H9 (cell line): ENCODE data around the gene LARP1. TPM values are rescaled to one million over a fixed set of nuclear protein-coding genes. Genes with fewer than 3 reads are reported as not detected.

ENCODE experiments used
- DNase-seq: peaks from one replicate; pipeline ENCODE4 v3.0.0-alpha.2; 2017
- H2AFZ ChIP-seq: one replicate; pipeline ENCODE4 v1.6.1; 2013; ENCODE audit warnings: mild to moderate bottlenecking, low read length, control low read depth, moderate library complexity
- H2AK5ac ChIP-seq: 2 replicates; pipeline ENCODE4 v1.6.1; 2013; ENCODE audit warnings: low read length, control low read depth, mixed read lengths; ENCODE audit not compliant: insufficient read length
- H2BK120ac ChIP-seq: one replicate; pipeline ENCODE4 v1.6.1; 2013; ENCODE audit warnings: low read depth, mild to moderate bottlenecking, low read length, control low read depth, inconsistent platforms; ENCODE audit not compliant: poor library complexity, severe bottlenecking
- H2BK12ac ChIP-seq: 2 replicates; pipeline ENCODE4 v1.6.1; 2013; ENCODE audit warnings: low read length, control low read depth, mixed read lengths, low read depth; ENCODE audit not compliant: insufficient read length
- H2BK15ac ChIP-seq: 2 replicates; pipeline ENCODE4 v1.6.1; 2013; ENCODE audit warnings: low read depth, low read length, control low read depth
- H2BK20ac ChIP-seq: one replicate; pipeline ENCODE4 v1.6.1; 2013; ENCODE audit warnings: low read depth, mild to moderate bottlenecking, low read length, control low read depth, inconsistent platforms; ENCODE audit not compliant: poor library complexity, severe bottlenecking
- H2BK5ac ChIP-seq: 2 replicates; pipeline ENCODE4 v1.6.1; 2013; ENCODE audit warnings: low read length, control low read depth, mixed read lengths; ENCODE audit not compliant: insufficient read length
- H3K14ac ChIP-seq: 2 replicates; pipeline ENCODE4 v1.6.1; 2013; ENCODE audit warnings: low read length, control low read depth; ENCODE audit not compliant: insufficient read depth
- H3K18ac ChIP-seq: 2 replicates; pipeline ENCODE4 v1.6.1; 2013; ENCODE audit warnings: low read depth, mild to moderate bottlenecking, mixed read lengths, low read length, control low read depth; ENCODE audit not compliant: insufficient read length
- H3K23ac ChIP-seq: 2 replicates; pipeline ENCODE4 v1.6.1; 2013; ENCODE audit warnings: low read length, control low read depth, mixed read lengths, low read depth; ENCODE audit not compliant: insufficient read length
- H3K23me2 ChIP-seq: 2 replicates; pipeline ENCODE4 v1.6.1; 2013; ENCODE audit warnings: low read depth, mild to moderate bottlenecking, mixed read lengths, low read length, control low read depth; ENCODE audit not compliant: insufficient read length, poor library complexity, severe bottlenecking
- H3K27ac ChIP-seq: 2 replicates; pipeline ENCODE4 v1.5.1; 2013; ENCODE audit warnings: low read length, control low read depth, mixed read lengths, low read depth; ENCODE audit not compliant: insufficient read length
- H3K27me3 ChIP-seq: 2 replicates; pipeline ENCODE4 v1.6.1; 2013; ENCODE audit warnings: low read length, control low read depth, inconsistent platforms; ENCODE audit not compliant: insufficient read depth
- H3K4ac ChIP-seq: 2 replicates; pipeline ENCODE4 v1.6.1; 2013; ENCODE audit warnings: low read depth, mild to moderate bottlenecking, control low read depth, inconsistent platforms, low read length, moderate library complexity
- H3K4me1 ChIP-seq: 2 replicates; pipeline ENCODE4 v1.6.1; 2013; ENCODE audit warnings: low read length, control low read depth, inconsistent platforms; ENCODE audit not compliant: insufficient read depth
- H3K4me2 ChIP-seq: 2 replicates; pipeline ENCODE4 v1.6.1; 2013; ENCODE audit warnings: low read length, control low read depth, mixed read lengths; ENCODE audit not compliant: insufficient read length, insufficient read depth
- H3K56ac ChIP-seq: 2 replicates; pipeline ENCODE4 v1.6.1; 2013; ENCODE audit warnings: low read depth, mild to moderate bottlenecking, mixed read lengths, low read length, control low read depth; ENCODE audit not compliant: insufficient read length
- H3K79me1 ChIP-seq: 2 replicates; pipeline ENCODE4 v1.6.1; 2013; ENCODE audit warnings: low read depth, mild to moderate bottlenecking, moderate library complexity, low read length, control low read depth, inconsistent platforms; ENCODE audit not compliant: insufficient read depth, poor library complexity, severe bottlenecking
- H3K79me2 ChIP-seq: 2 replicates; pipeline ENCODE4 v1.6.1; 2013; ENCODE audit warnings: low read length, control low read depth, inconsistent platforms; ENCODE audit not compliant: insufficient read depth
- H3K9ac ChIP-seq: 2 replicates; pipeline ENCODE4 v1.6.1; 2013; ENCODE audit warnings: low read length, control low read depth, mixed read lengths; ENCODE audit not compliant: insufficient read length; ENCODE audit errors: extremely low read depth
- H3K9me3 ChIP-seq: one replicate; pipeline ENCODE4 v1.6.1; 2013; ENCODE audit warnings: low read depth, low read length, inconsistent platforms; ENCODE audit not compliant: control insufficient read depth
- H3T11ph ChIP-seq: one replicate; pipeline ENCODE4 v1.6.1; 2013; ENCODE audit warnings: mild to moderate bottlenecking, low read length, control low read depth, inconsistent platforms
- H4K20me1 ChIP-seq: one replicate; pipeline ENCODE4 v1.6.1; 2013; ENCODE audit not compliant: control insufficient read depth, insufficient read length, insufficient read depth
- H4K5ac ChIP-seq: 2 replicates; pipeline ENCODE4 v1.6.1; 2013; ENCODE audit warnings: low read depth, mild to moderate bottlenecking, mixed read lengths, low read length, control low read depth; ENCODE audit not compliant: insufficient read length
- H4K8ac ChIP-seq: replicated peaks from 2 replicates; pipeline ENCODE4 v1.6.1; 2013; ENCODE audit warnings: low read length, control low read depth, mixed read lengths, low read depth; ENCODE audit not compliant: insufficient read length
- H4K91ac ChIP-seq: 2 replicates; pipeline ENCODE4 v1.6.1; 2013; ENCODE audit warnings: low read depth, mild to moderate bottlenecking, moderate library complexity, mixed read lengths, low read length, control low read depth; ENCODE audit not compliant: insufficient read length
- H3K27ac Mint-ChIP-seq, 3 experiments: 2 replicates in 2 of 3; 3 replicates in 1 of 3; pipeline ENCODE4 v1.8.0; 2020 to 2021; ENCODE audit warnings: mixed read lengths in 3 of 3, mild to moderate bottlenecking in 1 of 3, moderate library complexity in 1 of 3
- H3K27me3 Mint-ChIP-seq: 2 replicates; pipeline ENCODE4 v1.8.0; 2021; ENCODE audit warnings: low read depth, mild to moderate bottlenecking, moderate library complexity, mixed read lengths
- H3K36me3 Mint-ChIP-seq, 3 experiments: 2 replicates in 2 of 3; 3 replicates in 1 of 3; pipeline ENCODE4 v1.8.0; 2020 to 2021; ENCODE audit warnings: low read depth in 3 of 3, mixed read lengths in 3 of 3; ENCODE audit not compliant: insufficient read depth in 1 of 3
- H3K4me1 Mint-ChIP-seq, 2 experiments: 2 replicates each; pipeline ENCODE4 v1.8.0; 2020; ENCODE audit warnings: mixed read lengths in 2 of 2
- H3K4me3 Mint-ChIP-seq, 2 experiments: 2 replicates in 1 of 2; 3 replicates in 1 of 2; pipeline ENCODE4 v1.8.0; 2020 to 2021; ENCODE audit warnings: mild to moderate bottlenecking in 2 of 2, mixed read lengths in 2 of 2, moderate library complexity in 1 of 2
- H3K9me3 Mint-ChIP-seq, 2 experiments: 2 replicates in 1 of 2; 3 replicates in 1 of 2; pipeline ENCODE4 v1.8.0; 2020; ENCODE audit warnings: mild to moderate bottlenecking in 2 of 2, mixed read lengths in 2 of 2, moderate library complexity in 1 of 2
- CTCF ChIP-seq: fragments of 200-600 bp; sonication (generic); conservative IDR thresholded peaks from 3 replicates; pipeline ENCODE4 v1.8.0; 2021; ENCODE audit warnings: antibody characterized with exemption, mild to moderate bottlenecking
- WGBS: extraction: QIAGEN DNeasy Blood & Tissue Kit; methylation state at CpG from one replicate; pipeline ENCODE4 v1.1.7; 2013; ENCODE audit warnings: missing lambda C conversion rate, low lambda C conversion rate, mixed read lengths; ENCODE audit not compliant: insufficient read length; ENCODE audit errors: extremely low coverage; 5-methylcytosine and 5-hydroxymethylcytosine counted together
- total RNA-seq: library from RNA; stranded (reverse); gene quantifications from 2 replicates; pipeline ENCODE4 v1.2.1, GENCODE V29; 2021

Gene LARP1
- total RNA-seq, 1 experiment from 2014 or later = 405 TPM

- Histone ChIP-seq H2BK15ac (no peak overlapping the region), H3K23ac (no peak overlapping the region), H4K8ac (no peak overlapping the region), H3K27ac (no peak overlapping the region), H3T11ph (no peak overlapping the region), H2AK5ac (no peak overlapping the region), H4K91ac (no peak overlapping the region), H3K4me1 (no peaks in the 10 kb centered on the region), H3K23me2 (no peaks in the 10 kb centered on the region), H2BK5ac (no peak overlapping the region), H2AFZ (no peak overlapping the region), H3K4ac (no peak overlapping the region), H2BK12ac (no peak overlapping the region), H3K14ac (no peak overlapping the region), H3K27me3 (no peaks in the 10 kb centered on the region), H3K18ac (no peak overlapping the region), H3K4me2 (no peak overlapping the region), H2BK120ac (no peak overlapping the region), H4K20me1 (no peaks in the 10 kb centered on the region), H4K5ac (no peak overlapping the region), H3K56ac (no peak overlapping the region), H3K79me1 (no peaks in the 10 kb centered on the region), H3K9me3 (no peaks in the 10 kb centered on the region), H3K9ac (no peak overlapping the region), H3K79me2 (no peaks in the 10 kb centered on the region), H2BK20ac (no peak overlapping the region)
- H3K36me3 Mint-ChIP-seq = peaks cover 0 to 2% (median 0%) of the 10 kb centered on the region in 3 experiments; a peak in 3 of 7 replicates
- peak overlapping the region in 2 of 3 experiments; percentile 32 to 36; a peak in 1 of 7 replicates for H3K27ac Mint-ChIP-seq
- H3K27me3 Mint-ChIP-seq = no peaks in the 10 kb centered on the region
- DNase-seq = no peak
- peaks cover 26 to 29% of the 10 kb centered on the region in 2 experiments for H3K4me1 Mint-ChIP-seq
- no peaks in the 10 kb centered on the region for H3K9me3 Mint-ChIP-seq
- TF ChIP-seq CTCF = no peak
- no peak overlapping the region for H3K4me3 Mint-ChIP-seq
- no CpG with 5 or more reads among the region's 1 CpG for WGBS
Measured at GRCh38 chr5:154706416-154706815, 48.8 kb upstream of the LARP1 start.
